Measurements from ENCODE around the gene KDM4C.

- TF ChIP-seq EZH2 (IDR thresholded peaks at IDR 0.05) (no peak), POLR2AphosphoS5 (IDR thresholded peaks at IDR 0.05; ENCODE audit: borderline replicate concordance, low read depth, low read length) (no peak), FOXP2 (optimal IDR thresholded peaks at IDR 0.05; ENCODE audit: control extremely low read depth, extremely low read length, insufficient read depth) (no peak)
Measured at GRCh38 chr9:7075154-7075553, 317.4 kb downstream of the KDM4C start.

Data from SK-N-MC (cell line).